Measurements from ENCODE around the gene ARHGEF5.
"Not testable (repeated sequence)": the region's sequence is repeated elsewhere in the genome, so short reads cannot be mapped to it uniquely, and the experiment has no call there.

ARHGEF5 gene

DNA sequence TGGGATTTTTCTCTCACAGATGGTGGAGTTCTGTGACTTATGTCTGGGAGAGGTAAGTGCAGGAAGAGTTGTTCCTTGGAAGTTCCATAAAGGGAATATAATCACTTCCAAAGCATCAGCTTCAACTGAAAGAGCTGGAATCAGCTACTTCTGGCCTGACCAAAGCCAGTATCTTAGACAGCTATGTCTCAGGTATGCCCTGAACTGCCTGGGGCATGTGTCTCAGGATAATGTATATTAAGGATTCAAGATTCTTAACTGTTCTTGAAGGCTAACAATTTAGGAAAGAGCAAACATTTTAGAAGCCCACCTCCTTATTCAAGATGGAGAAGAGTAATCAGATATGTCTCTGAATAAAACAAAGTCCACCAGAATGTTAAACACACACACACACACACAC, 60.7 kb downstream of the ARHGEF5 start:
- TF ChIP-seq CTCF (IDR thresholded peaks at IDR 0.05): no peak
- Histone ChIP-seq H3K27ac (no peak overlapping the region), H3K4me3 (no peak overlapping the region)
- no peak for DNase-seq (ENCODE audit: low spot score)

DNA sequence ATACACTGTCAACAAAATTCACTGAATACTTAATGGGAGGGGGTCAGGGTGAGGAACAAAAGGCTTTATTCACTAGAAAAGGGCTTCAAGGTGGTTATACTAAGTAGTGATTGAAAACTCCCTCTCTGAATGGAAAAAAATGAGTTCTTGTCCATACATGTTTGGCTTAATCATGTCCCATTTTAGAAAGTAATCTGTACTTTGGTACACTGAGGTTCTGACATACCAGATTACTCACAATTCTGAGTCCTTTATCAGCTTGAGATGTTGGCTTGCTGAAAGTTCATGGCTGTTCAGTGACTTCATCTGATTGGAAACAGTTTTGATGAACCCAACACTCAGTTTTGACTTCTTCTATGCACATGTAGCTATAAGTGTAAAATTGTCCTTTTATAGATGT, 61.1 kb downstream of the ARHGEF5 start:
- H3K4me3 ChIP-seq: no peak overlapping the region
- no peak for TF ChIP-seq CTCF (IDR thresholded peaks at IDR 0.05)
- no peak for DNase-seq (ENCODE audit: low spot score)
- no peak overlapping the region for H3K27ac ChIP-seq

DNA sequence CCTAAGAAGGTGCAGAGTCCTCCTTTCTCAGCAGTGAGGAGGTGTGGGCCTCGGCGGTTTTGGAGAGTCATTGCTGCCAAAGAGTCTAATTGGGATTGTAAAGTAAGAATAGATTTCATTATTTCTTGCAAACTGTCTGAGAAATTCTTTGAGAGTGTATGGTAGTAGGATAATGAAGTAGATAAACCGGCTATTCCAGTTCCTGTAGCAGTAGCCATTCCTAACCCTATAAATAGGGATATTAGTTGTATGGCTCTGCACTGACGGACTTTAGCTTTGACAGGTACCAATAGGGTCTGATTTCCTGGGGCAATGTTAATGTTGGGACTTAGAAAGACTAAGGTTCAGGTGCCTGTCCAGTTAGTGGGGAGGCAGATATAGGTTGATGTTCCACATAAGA, 63.7 kb downstream of the ARHGEF5 start:
- not testable (repeated sequence) for H3K4me3 ChIP-seq; H3K27ac ChIP-seq; DNase-seq (ENCODE audit: low spot score)

DNA sequence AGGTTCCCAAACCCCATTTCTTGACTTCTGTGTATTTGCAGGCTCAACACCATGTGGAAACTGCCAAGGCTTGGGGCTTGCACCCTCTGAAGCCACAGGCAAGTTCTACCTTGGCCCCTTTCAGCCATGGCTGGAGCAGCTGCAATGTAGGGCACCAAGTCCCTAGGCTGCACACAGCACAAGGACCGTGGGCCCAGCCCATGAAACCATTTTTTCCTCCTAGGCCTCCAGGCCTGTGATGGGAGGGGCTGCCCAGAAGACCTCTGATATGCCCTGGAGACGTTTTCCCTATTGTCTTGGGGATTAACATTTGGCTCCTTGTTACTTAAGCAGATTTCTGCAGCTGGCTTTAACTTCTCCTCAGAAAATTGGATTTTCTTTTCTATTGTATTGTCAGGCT, 72.3 kb downstream of the ARHGEF5 start:
- DNase-seq (ENCODE audit: low spot score); H3K27ac ChIP-seq; H3K4me3 ChIP-seq: not testable (repeated sequence)

DNA sequence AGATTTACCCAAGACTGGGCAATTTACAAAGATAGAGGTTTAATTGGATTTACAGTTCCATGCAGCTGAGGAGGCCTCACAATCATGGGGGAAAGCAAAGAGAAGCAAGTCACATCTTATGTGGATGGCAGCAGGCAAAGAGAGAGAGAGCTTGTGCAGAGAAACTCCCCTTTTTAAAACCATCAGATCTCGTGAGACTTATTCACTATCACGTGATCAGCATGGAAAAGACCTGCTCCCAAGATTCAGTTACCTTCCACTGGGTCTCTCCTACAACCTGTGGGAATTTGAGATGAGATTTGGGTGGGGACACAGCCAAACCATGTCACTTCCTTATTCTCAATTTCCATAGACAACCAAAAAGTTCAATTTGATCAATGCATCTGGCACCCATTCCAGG, 73.2 kb downstream of the ARHGEF5 start:
- TF ChIP-seq CTCF (IDR thresholded peaks at IDR 0.05): no peak
- no peak overlapping the region for H3K27ac ChIP-seq

More for the DNA sequence above, 73.2 kb downstream of the ARHGEF5 start:
- no peak overlapping the region for H3K4me3 ChIP-seq
- no peak for DNase-seq (ENCODE audit: low spot score)
